HG03342 (cell line): Measurements from ENCODE around the gene ACOXL.

ENCODE experiments used
- ATAC-seq: cut with Tn5 transposase; IDR thresholded peaks from one replicate; pipeline ENCODE4 v1.9.1; 2021; ENCODE audit warnings: mild to moderate bottlenecking, moderate library complexity; ENCODE audit not compliant: unreplicated experiment

Gene ACOXL

DNA sequence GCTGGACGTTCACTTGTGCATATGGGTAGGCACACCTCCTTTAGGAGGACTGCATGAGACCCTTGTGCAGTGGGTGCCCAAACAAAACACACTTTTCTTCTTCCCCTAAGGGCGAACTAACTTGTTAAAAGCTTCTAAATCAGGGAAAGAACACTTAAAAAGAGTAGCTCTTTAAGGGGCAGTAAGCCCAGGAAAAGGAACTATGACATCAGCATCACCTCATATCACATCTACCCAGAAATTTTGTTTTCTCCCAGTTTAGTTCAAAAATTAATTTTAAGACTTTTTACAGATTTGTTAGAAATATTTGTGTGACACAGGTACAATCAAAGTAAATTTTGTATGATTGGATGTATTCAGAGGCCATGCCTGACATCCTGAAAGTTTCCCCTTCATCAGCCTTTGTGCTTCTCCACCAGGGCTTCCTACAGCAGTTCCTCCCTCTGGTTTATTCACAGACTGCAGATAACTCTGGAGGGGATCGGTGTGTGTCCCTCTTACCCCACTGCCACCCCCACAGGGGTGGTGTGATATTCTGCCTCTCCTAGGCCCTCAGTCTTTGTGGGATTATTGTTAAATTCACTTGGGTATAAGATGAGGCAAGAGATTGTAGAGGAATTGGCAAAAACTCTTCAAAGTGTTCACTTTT is 416.0 kb downstream of the ACOXL start:
- no peak for ATAC-seq

DNA sequence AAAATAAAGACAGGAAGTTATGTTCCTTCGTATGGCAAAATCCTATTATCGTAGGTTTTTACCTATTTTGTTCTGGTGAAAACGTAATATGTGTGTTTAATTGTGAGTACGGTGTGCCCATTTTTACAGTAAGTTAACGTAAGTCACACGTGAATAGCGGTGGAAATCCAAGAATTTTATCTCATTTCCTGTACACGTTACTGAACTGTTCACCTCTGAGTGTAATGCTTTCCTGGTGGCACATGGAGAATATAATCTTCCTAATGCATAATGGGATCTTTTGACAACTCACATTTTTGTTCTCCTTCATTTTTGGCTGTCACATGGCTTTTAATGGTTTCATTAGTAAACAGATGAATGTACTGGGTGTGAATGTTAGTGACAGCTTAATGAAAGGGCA is 416.6 kb downstream of the ACOXL start:
- no peak for ATAC-seq

DNA sequence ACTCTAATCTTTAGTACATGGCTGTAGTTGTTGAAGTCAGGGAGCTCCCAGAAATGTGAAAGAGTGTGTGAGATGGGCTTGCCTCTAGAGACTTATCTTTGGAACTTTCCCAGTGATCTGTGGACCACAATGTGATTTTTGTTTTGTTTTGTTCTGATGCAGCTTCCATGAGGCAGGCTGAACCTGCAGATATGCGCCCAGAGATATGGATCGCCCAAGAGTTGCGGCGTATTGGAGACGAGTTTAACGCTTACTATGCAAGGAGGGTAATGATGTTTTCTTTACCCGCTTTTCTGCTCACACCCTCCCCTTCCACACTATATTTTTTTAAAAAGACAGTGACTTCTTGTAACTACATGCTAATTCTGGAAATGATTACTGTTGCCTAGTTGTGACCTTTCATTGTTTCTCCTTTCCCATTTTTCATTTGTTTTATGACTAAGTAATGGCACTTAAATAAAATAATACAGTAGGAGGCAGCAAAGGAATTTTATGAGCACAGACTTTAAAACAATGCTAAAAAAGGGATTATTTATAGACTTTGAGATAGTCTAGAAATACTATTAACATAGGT is 417.6 kb downstream of the ACOXL start:
- no peak for ATAC-seq

DNA sequence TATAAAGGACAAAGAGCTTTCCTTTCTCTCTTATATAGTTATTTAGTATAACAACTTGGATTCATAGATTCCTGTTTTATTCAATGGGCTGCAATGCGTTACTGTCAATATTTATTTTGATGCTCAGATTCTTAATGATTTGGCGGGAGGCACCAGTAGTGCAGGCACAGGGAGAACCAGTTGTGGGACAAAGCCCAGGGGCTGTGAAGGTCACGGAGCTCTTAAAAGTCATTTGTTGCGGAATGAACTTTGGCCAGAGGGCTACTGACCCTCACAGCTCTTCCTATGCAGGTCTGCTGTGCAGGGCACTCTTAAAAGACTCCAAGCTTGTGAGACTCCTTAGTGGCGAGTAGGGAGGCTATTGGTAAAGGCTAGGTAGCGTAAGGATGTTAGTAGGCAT is 422.4 kb downstream of the ACOXL start:
- ATAC-seq = no peak

DNA sequence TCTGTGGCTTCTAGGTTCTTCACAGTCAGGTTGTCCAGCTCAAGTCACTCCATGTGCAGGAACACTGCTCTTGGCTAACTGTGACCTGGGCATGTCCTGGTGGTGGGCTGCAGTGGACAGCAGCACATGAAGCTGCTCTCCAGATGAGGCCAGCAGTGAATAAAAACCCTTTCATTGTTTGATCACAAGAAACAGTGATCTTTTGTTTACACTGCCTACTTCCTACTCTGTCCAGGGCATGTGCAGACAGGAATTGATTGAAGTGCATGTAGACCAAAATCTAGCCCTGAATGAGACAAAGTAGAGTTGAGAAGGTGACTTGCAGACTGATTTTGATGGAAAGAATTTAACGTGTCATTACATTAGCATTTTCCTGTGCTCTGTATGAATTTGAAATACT is 423.2 kb downstream of the ACOXL start:
- no peak for ATAC-seq

DNA sequence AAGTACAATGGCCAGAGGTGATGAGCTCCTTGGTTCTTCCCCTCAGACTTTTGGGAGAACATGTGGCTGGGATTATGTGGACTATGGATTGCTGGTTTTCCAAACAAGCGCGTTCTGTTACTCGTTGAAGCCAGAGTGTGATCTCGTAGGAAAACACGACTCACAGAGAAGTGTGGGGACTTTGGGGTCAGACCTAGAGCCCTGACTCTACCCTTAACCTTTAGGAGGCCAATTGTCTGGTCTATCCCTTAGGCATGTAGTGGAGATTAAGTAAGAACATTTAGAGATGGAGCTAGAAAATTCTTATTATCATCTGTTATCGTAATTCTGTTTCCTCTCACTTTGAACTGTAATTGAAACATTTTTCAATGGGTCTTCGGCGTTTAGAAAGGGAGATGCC is 424.2 kb downstream of the ACOXL start:
- no peak for ATAC-seq

DNA sequence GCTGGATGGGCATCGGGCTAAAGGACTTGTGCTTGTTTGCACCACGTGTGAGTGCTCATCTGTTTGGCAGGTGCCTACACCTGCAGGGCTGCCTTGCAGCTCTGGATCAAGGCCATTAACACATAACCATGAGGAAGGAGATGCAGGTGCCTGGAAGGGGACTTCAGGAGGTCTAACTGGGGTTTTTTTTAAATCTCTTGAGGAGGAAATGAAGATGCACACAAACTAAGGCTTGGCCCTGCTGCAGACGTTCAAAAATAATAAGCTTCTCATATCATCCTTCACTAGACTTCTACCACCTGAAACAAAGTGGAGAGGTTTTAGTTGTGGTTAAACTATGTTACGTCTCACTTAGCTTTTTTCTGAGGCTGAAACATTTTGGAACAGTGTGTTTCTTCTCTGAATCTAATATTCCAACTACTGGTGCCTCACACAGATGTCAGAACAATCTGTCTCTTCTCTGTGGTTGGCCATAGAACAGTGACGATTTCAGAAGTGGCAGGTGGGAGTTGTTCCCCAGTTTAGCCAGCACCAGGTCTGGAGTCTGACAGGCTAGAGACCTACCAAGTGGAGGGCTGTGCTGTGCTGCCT is 424.8 kb downstream of the ACOXL start:
- ATAC-seq = peak; percentile 39

DNA sequence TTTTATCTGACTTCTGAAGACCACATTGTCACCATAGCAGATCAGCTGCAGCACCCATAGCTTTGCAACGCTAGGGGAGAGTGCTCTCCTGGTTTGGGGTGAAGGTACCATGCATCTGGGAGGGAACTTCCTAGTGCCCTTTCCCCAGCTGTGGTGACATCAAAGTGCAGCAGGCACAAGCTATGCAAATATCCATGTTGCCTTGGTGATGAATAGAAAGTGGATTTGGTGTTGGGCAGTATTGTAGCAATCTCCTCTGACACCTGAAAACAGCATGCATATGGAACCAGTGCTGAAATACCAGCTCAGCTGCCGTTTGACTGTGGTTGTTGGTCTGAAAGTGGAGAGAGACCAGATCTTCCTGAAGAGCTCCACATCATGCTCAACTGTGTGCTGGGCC is 425.4 kb downstream of the ACOXL start:
- peak; percentile 72 for ATAC-seq

DNA sequence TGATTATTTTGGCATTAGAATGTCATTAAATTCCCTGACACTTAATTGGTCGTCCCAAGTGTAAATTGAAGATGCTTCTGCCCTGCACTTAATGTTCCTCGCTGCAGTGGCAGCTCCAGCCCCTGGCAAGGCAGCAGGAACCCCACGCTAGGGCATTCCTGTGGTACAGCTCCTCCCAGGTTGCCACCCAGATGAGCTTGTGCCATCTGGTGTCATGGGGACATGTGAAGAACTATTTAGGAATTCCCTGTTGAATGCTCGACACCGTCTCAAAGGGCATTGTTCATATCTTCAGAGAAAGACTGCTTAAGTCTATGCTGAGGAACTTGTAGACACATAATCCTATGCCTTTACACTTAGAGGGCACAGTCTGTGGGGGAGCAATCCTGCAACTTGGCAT is 427.3 kb downstream of the ACOXL start:
- ATAC-seq = no peak

DNA sequence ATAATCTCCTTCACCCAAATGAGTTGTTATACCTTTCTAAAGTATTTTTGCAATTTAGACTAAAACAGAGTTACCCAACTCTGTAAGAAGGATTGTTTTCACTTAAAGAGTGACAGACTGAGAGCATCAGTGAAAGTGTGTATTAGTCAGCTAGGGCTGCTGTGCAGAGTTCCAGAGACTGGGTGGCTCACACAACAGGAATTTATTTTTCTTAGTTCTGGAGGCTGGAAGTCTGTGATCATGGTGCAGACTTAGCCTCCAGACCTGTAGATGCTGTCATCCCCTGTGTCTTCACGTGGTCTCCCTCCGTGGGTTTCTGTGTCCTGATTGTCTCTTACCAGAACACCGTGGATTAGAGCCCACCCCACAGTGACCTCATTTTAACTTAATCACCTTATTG is 428.4 kb downstream of the ACOXL start:
- ATAC-seq = no peak

DNA sequence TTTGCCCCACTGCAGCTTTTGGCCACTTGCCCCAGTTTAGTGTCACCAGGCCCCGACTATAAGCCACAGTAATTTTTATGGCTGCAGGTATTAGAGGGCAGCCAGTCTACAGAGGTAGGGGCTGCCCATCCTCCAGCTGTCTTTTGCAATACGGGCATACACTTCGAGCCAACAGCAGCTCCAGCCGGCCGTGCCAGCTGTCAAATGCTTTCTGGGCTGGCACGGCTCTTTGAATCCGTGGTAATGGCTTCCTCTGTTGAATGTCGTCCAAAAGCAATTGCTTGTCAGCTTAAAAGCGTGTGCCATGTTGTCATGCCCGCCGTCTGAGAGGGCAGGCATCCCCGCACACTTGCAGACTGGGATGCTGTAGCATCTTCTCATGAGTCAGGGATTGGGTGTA is 429.6 kb downstream of the ACOXL start:
- ATAC-seq = no peak

DNA sequence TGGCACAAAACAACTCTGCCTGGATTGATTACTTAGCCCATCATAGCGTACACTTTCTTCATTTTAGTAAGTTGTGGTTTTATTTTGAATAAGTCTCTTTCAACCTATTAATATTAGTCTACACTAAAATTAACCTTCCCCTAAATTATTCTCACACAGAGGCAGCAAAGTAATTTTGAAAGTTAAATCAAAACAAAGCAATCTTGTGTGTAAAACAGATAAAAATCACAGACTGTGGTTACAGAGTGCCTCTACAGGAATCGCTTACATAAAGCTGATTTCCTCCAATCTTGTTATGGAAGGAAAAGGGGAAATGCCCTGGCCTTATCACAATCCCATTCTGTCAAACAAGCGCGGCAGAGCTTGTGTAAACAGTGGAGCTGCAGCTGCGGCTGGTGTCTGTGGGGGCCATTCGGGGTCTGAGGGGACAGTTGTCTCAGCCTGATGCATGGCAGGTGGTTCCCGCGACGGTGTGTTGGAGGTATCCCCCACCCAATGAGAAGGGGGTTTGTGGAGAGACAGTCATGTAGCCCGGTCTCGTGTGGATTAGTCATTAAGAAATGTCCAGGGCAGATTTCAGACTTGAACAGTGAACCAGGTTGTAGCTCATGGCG is 430.5 kb downstream of the ACOXL start:
- no peak for ATAC-seq

DNA sequence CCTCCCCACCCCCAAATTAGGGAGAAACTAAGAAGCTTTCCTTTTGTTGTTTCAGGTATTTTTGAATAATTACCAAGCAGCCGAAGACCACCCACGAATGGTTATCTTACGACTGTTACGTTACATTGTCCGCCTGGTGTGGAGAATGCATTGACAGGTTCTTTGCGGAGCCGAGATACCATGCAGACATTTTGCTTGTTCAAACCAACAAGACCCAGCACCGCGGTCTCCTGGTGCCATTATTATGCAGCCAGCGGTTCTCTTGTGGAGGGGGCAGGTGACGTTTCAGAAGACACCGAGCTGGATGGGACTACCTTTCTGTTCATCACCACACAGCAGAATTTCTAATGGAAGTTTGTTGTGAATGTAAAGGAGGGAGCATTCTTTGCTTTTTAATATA is 431.7 kb downstream of the ACOXL start:
- ATAC-seq = no peak

DNA sequence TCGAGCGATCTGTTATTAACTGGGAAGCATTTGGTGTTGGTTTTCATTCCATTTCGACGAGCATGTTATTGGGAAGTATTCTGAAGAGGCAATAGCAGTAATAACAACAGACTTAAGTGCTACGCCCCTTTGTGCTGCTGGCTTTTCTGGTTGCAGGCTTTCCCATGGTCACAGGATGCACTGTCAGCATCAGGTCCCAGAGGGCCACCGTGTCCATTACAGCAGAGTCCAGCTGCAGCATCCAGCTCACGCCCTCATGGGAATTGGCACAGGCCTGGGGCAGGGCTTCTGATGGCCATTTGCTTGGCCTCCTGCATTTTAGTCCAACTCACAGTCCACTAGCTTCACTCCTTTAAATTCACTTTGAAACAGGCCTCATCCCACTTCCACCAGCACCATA is 432.7 kb downstream of the ACOXL start:
- ATAC-seq = no peak

DNA sequence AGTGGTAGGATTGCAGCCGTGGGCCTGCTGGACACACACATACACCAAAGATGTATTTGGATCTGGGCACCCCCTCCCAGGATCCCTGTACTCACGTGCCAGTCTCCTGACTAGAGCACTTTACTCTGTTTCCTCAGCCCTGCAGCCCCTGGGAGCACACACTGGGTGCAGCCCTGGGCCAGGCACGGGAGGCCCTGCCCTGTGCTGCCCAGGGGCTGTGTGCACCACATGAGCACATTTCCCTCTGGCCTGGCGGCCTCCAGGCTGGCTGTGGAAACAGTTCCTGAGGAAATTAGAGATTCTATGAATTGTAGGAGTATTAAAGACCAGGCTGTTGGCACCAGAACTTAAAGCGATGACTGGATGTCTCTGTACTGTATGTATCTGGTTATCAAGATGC is 433.7 kb downstream of the ACOXL start:
- no peak for ATAC-seq

DNA sequence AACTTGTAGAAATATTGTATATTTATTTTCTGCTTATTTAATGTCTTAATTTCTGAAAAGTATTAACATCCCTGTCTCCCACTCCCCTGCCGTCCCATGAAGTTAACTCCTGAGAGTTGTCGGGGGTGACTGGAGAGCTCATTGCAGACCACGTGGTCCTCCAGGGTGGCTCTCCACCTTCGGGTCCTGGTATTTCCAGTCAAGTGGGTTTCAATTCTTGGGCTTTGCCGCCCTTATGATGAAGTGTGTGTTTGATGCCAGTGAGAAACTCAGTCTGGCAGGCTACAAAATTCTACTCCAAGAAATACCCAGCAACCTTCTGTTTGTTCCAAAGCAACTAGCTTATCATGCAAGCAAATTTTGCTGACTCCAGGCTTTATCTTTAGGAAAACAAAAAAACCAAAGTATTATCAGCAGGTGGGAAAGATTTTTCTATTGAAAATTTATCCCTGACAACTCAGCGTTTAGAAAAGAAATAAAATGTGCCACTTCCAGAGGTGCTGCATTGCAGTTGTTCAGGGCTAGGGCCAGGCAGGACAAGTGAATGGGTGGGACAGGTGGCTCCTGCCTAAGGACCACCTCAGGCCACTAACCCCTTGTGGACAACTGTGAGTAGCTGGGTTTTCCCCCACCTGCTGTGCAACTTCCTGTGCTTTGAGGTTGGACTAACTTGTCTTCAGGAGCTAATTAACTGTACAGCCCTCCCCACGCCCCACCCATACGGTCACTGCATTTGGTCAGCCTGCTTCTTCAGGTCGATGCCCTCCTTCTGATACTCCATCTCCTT is 434.9 kb downstream of the ACOXL start:
- no peak for ATAC-seq

DNA sequence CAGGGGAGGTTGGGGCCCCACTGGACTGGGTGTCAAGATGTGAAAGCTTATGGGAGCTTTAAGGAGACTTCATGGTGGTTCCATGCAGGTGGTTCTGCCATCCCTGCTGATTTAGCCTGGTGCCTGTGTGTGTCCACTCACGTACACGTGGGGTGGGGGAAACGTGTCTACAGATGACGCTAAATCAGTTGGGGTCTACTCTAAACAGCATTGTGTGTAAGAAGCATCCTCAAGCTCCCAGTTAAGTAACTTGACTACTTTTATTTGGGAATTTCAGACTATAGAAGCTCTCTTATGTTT is 435.4 kb downstream of the ACOXL start:
- no peak for ATAC-seq
